ENCODE results near the gene NUP58.

Gene NUP58

DNA sequence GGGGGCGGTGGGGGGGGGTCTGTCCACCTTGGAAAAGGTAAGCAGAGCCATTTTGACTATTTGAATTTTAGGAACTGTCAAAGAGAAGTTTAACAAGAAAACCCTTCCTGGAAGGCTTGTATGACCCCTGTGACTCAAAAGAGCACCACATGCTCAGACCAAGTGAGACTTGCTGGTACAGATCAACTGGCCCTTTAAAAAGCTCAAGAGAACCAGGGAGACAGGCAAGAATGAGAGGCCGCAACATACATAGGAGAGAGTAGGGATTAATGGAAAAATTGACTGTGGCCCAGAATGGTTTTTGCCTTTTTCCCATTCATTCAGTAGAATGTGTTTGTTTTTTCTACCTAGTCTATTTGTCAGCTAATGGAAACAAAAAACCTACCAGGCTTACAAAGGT is 44.2 kb downstream of the NUP58 start:
- no peaks in the 10 kb centered on the region for H3K27me3 ChIP-seq (ENCODE audit: insufficient read depth, poor library complexity, severe bottlenecking)
- DNase-seq (ENCODE audit: low read depth in 1 of 2, low spot score in 1 of 2): no peak
- no peak overlapping the region for H3K4me3 ChIP-seq (replicated peaks; ENCODE audit: insufficient read depth, low read length)
- no peak for TF ChIP-seq GABPA (IDR thresholded peaks at IDR 0.05; ENCODE audit: low read depth)
- no peak for TF ChIP-seq POLR2AphosphoS5 (IDR thresholded peaks at IDR 0.05; ENCODE audit: low read depth)
- TF ChIP-seq, protein P1, sequence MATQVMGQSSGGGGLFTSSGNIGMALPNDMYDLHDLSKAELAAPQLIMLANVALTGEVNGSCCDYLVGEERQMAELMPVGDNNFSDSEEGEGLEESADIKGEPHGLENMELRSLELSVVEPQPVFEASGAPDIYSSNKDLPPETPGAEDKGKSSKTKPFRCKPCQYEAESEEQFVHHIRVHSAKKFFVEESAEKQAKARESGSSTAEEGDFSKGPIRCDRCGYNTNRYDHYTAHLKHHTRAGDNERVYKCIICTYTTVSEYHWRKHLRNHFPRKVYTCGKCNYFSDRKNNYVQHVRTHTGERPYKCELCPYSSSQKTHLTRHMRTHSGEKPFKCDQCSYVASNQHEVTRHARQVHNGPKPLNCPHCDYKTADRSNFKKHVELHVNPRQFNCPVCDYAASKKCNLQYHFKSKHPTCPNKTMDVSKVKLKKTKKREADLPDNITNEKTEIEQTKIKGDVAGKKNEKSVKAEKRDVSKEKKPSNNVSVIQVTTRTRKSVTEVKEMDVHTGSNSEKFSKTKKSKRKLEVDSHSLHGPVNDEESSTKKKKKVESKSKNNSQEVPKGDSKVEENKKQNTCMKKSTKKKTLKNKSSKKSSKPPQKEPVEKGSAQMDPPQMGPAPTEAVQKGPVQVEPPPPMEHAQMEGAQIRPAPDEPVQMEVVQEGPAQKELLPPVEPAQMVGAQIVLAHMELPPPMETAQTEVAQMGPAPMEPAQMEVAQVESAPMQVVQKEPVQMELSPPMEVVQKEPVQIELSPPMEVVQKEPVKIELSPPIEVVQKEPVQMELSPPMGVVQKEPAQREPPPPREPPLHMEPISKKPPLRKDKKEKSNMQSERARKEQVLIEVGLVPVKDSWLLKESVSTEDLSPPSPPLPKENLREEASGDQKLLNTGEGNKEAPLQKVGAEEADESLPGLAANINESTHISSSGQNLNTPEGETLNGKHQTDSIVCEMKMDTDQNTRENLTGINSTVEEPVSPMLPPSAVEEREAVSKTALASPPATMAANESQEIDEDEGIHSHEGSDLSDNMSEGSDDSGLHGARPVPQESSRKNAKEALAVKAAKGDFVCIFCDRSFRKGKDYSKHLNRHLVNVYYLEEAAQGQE (IDR thresholded peaks at IDR 0.05; ENCODE audit: insufficient replicate concordance, low read depth): no peak
- no peak for TF ChIP-seq SPI1 (IDR thresholded peaks at IDR 0.05; ENCODE audit: borderline replicate concordance, low read depth)
- TF ChIP-seq, protein P2, sequence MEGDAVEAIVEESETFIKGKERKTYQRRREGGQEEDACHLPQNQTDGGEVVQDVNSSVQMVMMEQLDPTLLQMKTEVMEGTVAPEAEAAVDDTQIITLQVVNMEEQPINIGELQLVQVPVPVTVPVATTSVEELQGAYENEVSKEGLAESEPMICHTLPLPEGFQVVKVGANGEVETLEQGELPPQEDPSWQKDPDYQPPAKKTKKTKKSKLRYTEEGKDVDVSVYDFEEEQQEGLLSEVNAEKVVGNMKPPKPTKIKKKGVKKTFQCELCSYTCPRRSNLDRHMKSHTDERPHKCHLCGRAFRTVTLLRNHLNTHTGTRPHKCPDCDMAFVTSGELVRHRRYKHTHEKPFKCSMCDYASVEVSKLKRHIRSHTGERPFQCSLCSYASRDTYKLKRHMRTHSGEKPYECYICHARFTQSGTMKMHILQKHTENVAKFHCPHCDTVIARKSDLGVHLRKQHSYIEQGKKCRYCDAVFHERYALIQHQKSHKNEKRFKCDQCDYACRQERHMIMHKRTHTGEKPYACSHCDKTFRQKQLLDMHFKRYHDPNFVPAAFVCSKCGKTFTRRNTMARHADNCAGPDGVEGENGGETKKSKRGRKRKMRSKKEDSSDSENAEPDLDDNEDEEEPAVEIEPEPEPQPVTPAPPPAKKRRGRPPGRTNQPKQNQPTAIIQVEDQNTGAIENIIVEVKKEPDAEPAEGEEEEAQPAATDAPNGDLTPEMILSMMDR (IDR thresholded peaks at IDR 0.05; ENCODE audit: insufficient read depth, low read length): no peak
- no peak overlapping the region for H3K27ac ChIP-seq (replicated peaks)

DNA sequence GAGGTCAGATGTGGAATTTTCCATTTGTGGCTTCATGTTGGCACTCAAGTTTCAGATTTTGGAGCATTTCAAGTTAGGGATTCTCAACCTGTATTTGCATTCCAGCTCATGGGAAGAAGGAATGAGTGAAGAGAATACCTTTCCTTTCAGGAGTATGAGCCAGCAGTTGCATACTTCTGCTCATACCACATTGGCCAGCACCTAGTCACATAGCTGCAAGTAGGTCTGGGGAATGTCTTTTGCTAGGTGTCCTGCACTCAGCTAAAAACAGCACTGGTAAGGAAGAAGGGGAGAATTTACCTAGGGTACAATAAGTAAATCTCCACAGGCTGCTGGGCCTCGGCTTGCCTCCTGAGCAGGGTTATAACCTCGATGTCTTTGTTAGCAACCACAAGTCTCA is 45.7 kb downstream of the NUP58 start:
- H3K27ac ChIP-seq (replicated peaks): no peak overlapping the region
- DNase-seq (ENCODE audit: low read depth in 1 of 2, low spot score in 1 of 2): no peak
- H3K4me3 ChIP-seq (replicated peaks; ENCODE audit: insufficient read depth, low read length): no peak overlapping the region
- H3K27me3 ChIP-seq (ENCODE audit: insufficient read depth, poor library complexity, severe bottlenecking): peaks cover 2% of the 10 kb centered on the region
- TF ChIP-seq, protein P1 (IDR thresholded peaks at IDR 0.05; ENCODE audit: insufficient replicate concordance, low read depth): no peak
- no peak for TF ChIP-seq GABPA (IDR thresholded peaks at IDR 0.05; ENCODE audit: low read depth)
- no peak for TF ChIP-seq SPI1 (IDR thresholded peaks at IDR 0.05; ENCODE audit: borderline replicate concordance, low read depth)
- TF ChIP-seq, protein P2 (IDR thresholded peaks at IDR 0.05; ENCODE audit: insufficient read depth, low read length): no peak
- TF ChIP-seq POLR2AphosphoS5 (IDR thresholded peaks at IDR 0.05; ENCODE audit: low read depth): no peak

DNA sequence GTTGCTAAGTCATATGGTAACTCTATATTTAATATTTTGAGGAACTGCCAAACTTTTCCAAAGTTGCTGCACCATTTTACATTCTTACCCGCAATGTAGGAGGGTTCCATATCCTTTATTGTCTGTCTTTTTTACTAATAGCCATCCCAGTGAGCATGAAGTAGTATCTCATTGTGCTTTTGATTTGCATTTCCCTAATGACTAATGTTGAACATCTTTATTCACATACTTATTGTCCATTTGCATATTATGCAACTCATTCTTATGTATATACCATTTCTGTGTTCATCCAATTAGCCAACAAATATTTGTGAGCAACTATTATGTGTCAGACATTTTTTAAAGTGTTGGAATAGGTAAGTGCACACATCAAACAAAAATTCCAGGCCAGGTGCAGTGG is 50.0 kb downstream of the NUP58 start:
- no peak for DNase-seq (ENCODE audit: low read depth in 1 of 2, low spot score in 1 of 2)
- Histone ChIP-seq H3K4me3 (replicated peaks; ENCODE audit: insufficient read depth, low read length) (no peak overlapping the region), H3K27me3 (ENCODE audit: insufficient read depth, poor library complexity, severe bottlenecking) (peaks cover 8% of the 10 kb centered on the region), H3K27ac (replicated peaks) (no peak overlapping the region)
- TF ChIP-seq GABPA (IDR thresholded peaks at IDR 0.05; ENCODE audit: low read depth) (no peak), POLR2AphosphoS5 (IDR thresholded peaks at IDR 0.05; ENCODE audit: low read depth) (no peak), SPI1 (IDR thresholded peaks at IDR 0.05; ENCODE audit: borderline replicate concordance, low read depth) (no peak)
- TF ChIP-seq, protein P1 (IDR thresholded peaks at IDR 0.05; ENCODE audit: insufficient replicate concordance, low read depth): no peak
- TF ChIP-seq, protein P2 (IDR thresholded peaks at IDR 0.05; ENCODE audit: insufficient read depth, low read length): no peak
